HEK293 (cell line): Measurements from ENCODE around the gene MRFAP1.

Experiments
- CTCF ChIA-PET: fragments of 350-600 bp; formaldehyde crosslinking; extraction: SDS; loops from one replicate; lab custom pipeline; 2021; ENCODE audit warnings: antibody characterized with exemption; lab: Yijun Ruan, JAX
- POLR2A ChIA-PET: fragments of 300-600 bp; formaldehyde crosslinking; extraction: SDS; loops from one replicate; lab custom pipeline; 2020; ENCODE audit warnings: antibody characterized with exemption, inconsistent platforms; lab: Yijun Ruan, JAX
- H3K27ac ChIP-seq: fragments of 200-500 bp; sonication (Bioruptor generic); 2 replicates; pipeline ENCODE4 v1.5.1; 2014; ENCODE audit warnings: low read depth, low read length, control low read depth, inconsistent platforms; ENCODE audit errors: extremely low read depth
- H3K36me3 ChIP-seq, 2 experiments: fragments of 200-500 bp in 1 of 2; sonication (Bioruptor generic) in 1 of 2; 1 replicate in 1 of 2; 2 replicates in 1 of 2; pipeline ENCODE4 v1.5.1; 2014 to 2017; ENCODE audit warnings: inconsistent platforms in 2 of 2, low read length in 2 of 2; ENCODE audit not compliant: control insufficient read depth in 2 of 2, insufficient read depth in 1 of 2
- H3K4me1 ChIP-seq: fragments of 200-500 bp; sonication (Bioruptor generic); 2 replicates; pipeline ENCODE4 v1.5.1; 2014; ENCODE audit warnings: mild to moderate bottlenecking, low read length, inconsistent platforms; ENCODE audit not compliant: control insufficient read depth, insufficient read depth
- H3K4me3 ChIP-seq: 2 replicates; pipeline ENCODE4 v1.5.1; 2011; ENCODE audit warnings: low read depth, mild to moderate bottlenecking, control low read depth, low read length, moderate library complexity
- H3K9me3 ChIP-seq: fragments of 200-500 bp; sonication (Bioruptor generic); 2 replicates; pipeline ENCODE4 v1.5.1; 2014; ENCODE audit warnings: low read depth, low read length, inconsistent platforms; ENCODE audit not compliant: control insufficient read depth, insufficient read depth
- BCL11B ChIP-seq: fragments of 450-650 bp; formaldehyde crosslinking; IDR thresholded peaks from 2 replicates; pipeline ENCODE4 v1.5.1; 2016; ENCODE audit warnings: low read depth, missing biosample characterization, missing genetic modification characterization
- GFI1B ChIP-seq: fragments of 450-650 bp; formaldehyde crosslinking; IDR thresholded peaks from 2 replicates; pipeline ENCODE4 v1.5.1; 2016; ENCODE audit warnings: missing biosample characterization, missing genetic modification characterization
- GLI4 ChIP-seq: fragments of 450-650 bp; formaldehyde crosslinking; IDR thresholded peaks from 2 replicates; pipeline ENCODE4 v1.5.1; 2016; ENCODE audit warnings: missing biosample characterization, missing genetic modification characterization
- PRDM4 ChIP-seq: fragments of 450-650 bp; formaldehyde crosslinking; IDR thresholded peaks from 2 replicates; pipeline ENCODE4 v1.5.1; 2017; ENCODE audit warnings: missing biosample characterization, missing genetic modification characterization
- SP3 ChIP-seq: fragments of 450-650 bp; formaldehyde crosslinking; IDR thresholded peaks from 2 replicates; pipeline ENCODE4 v1.5.1; 2016; ENCODE audit warnings: missing biosample characterization, missing genetic modification characterization
- SP7 ChIP-seq: fragments of 450-650 bp; formaldehyde crosslinking; IDR thresholded peaks from 2 replicates; pipeline ENCODE4 v1.5.1; 2016; ENCODE audit warnings: missing biosample characterization, missing genetic modification characterization
- ZBTB1 ChIP-seq: fragments of 450-650 bp; formaldehyde crosslinking; IDR thresholded peaks from 2 replicates; pipeline ENCODE4 v1.5.1; 2016; ENCODE audit warnings: missing biosample characterization, missing genetic modification characterization
- ZBTB20 ChIP-seq: fragments of 450-650 bp; formaldehyde crosslinking; IDR thresholded peaks from 2 replicates; pipeline ENCODE4 v1.5.1; 2016; ENCODE audit warnings: missing biosample characterization, missing genetic modification characterization
- ZBTB7A ChIP-seq: fragments of 450-650 bp; formaldehyde crosslinking; IDR thresholded peaks from 2 replicates; pipeline ENCODE4 v1.5.1; 2016; ENCODE audit warnings: low read depth, missing biosample characterization, missing genetic modification characterization
- ZFP37 ChIP-seq: fragments of 450-650 bp; formaldehyde crosslinking; IDR thresholded peaks from 2 replicates; pipeline ENCODE4 v1.5.1; 2016; ENCODE audit warnings: missing biosample characterization, missing genetic modification characterization
- ZNF112 ChIP-seq: fragments of 450-650 bp; formaldehyde crosslinking; IDR thresholded peaks from 2 replicates; pipeline ENCODE4 v1.5.0; 2017; ENCODE audit warnings: missing biosample characterization, missing genetic modification characterization
- ZNF121 ChIP-seq: fragments of 450-650 bp; formaldehyde crosslinking; IDR thresholded peaks from 2 replicates; pipeline ENCODE4 v1.5.1; 2016; ENCODE audit warnings: missing biosample characterization, missing genetic modification characterization
- ZNF175 ChIP-seq: fragments of 450-650 bp; formaldehyde crosslinking; IDR thresholded peaks from 2 replicates; pipeline ENCODE4 v1.5.1; 2016; ENCODE audit warnings: missing biosample characterization, missing genetic modification characterization
- ZNF184 ChIP-seq: fragments of 450-650 bp; IDR thresholded peaks from 2 replicates; pipeline ENCODE4 v1.5.1; 2018; ENCODE audit warnings: missing biosample characterization, mild to moderate bottlenecking, missing genetic modification characterization
- ZNF19 ChIP-seq: fragments of 450-650 bp; formaldehyde crosslinking; IDR thresholded peaks from 2 replicates; pipeline ENCODE4; 2016; ENCODE audit warnings: missing biosample characterization, missing genetic modification characterization, low read depth
- ZNF274 ChIP-seq, 2 experiments: fragments of 200-500 bp in 1 of 2; fragments of 450-650 bp in 1 of 2; sonication (Bioruptor generic) in 1 of 2; formaldehyde crosslinking in 1 of 2; IDR thresholded peaks; 2 replicates each; pipeline versions ENCODE4 v1.5.1 to v1.6.1; 2014 to 2016; ENCODE audit warnings: borderline replicate concordance in 1 of 2, inconsistent platforms in 1 of 2, low read length in 1 of 2, missing biosample characterization in 1 of 2, missing genetic modification characterization in 1 of 2
- ZNF280C ChIP-seq: fragments of 450-650 bp; formaldehyde crosslinking; IDR thresholded peaks from 2 replicates; pipeline ENCODE4 v1.5.1; 2016; ENCODE audit warnings: missing biosample characterization, missing genetic modification characterization
- ZNF433 ChIP-seq: fragments of 450-650 bp; formaldehyde crosslinking; IDR thresholded peaks from 2 replicates; pipeline ENCODE4 v1.5.1; 2016; ENCODE audit warnings: missing biosample characterization, missing genetic modification characterization, low read depth
- ZNF544 ChIP-seq: fragments of 450-650 bp; formaldehyde crosslinking; IDR thresholded peaks from 2 replicates; pipeline ENCODE4 v1.5.0; 2017; ENCODE audit warnings: missing biosample characterization, missing genetic modification characterization
- ZNF560 ChIP-seq: fragments of 450-650 bp; formaldehyde crosslinking; IDR thresholded peaks from 2 replicates; pipeline ENCODE4 v1.5.1; 2017; ENCODE audit warnings: missing biosample characterization, missing genetic modification characterization, borderline replicate concordance
- TF ChIP-seq, protein P1 (sequence below): fragments of 450-650 bp; formaldehyde crosslinking; IDR thresholded peaks from 2 replicates; pipeline ENCODE4 v1.5.1; 2017; ENCODE audit warnings: missing biosample characterization, missing genetic modification characterization
- TF ChIP-seq, protein P2 (sequence below): IDR thresholded peaks from 2 replicates; pipeline ENCODE4 v1.6.1; 2011; ENCODE audit warnings: mild to moderate bottlenecking, low read depth, low read length, borderline replicate concordance
- TF ChIP-seq, protein P3 (sequence below): fragments of 450-650 bp; formaldehyde crosslinking; IDR thresholded peaks from 2 replicates; pipeline ENCODE4 v1.5.1; 2016; ENCODE audit warnings: missing biosample characterization, missing genetic modification characterization
- TF ChIP-seq, protein P4 (sequence below): fragments of 450-650 bp; IDR thresholded peaks from 2 replicates; pipeline ENCODE4 v1.5.1; 2018; ENCODE audit warnings: missing biosample characterization, missing genetic modification characterization
- TF ChIP-seq, protein P5 (sequence below): fragments of 450-650 bp; formaldehyde crosslinking; IDR thresholded peaks from 2 replicates; pipeline ENCODE4 v1.5.1; 2016; ENCODE audit warnings: missing biosample characterization, missing genetic modification characterization

Gene MRFAP1

DNA sequence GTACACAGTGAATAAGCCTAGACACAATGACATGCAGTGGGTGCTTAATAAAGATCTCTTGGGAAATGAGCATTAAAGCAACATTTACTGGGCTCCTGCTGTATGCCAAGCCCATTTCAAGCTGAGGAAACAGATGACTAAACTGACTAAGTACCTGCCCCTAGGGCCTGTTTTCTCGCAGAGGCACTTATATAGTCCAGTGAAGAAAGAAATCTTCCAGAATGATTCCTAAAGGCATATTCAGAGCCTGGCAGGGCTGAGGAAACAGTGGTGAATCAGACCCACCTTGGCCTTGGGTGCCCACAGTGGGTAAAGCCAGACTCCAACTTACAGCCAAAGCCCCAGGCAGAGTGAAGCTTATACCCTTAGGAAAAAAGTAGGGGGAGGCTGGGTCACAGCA is 31.2 kb downstream of the MRFAP1 start:
- H3K9me3 ChIP-seq = no peaks in the 10 kb centered on the region
- no peak overlapping the region for H3K27ac ChIP-seq
- no peak overlapping the region for H3K4me3 ChIP-seq
- no peaks in the 10 kb centered on the region for H3K4me1 ChIP-seq
- peaks cover 0 to 18% of the 10 kb centered on the region in 2 experiments; a peak in 2 of 3 replicates for H3K36me3 ChIP-seq
- CTCF ChIA-PET = no interaction called here
- POLR2A ChIA-PET = no interaction called here
- TF ChIP-seq ZNF19 (tag by site-specific recombination) = no peak
- no peak for TF ChIP-seq ZNF184 (tag by site-specific recombination)
- no peak for TF ChIP-seq BCL11B (tag by site-specific recombination)
- TF ChIP-seq ZNF280C (tag by site-specific recombination) = no peak
- TF ChIP-seq ZNF175 (tag by site-specific recombination) = no peak
- TF ChIP-seq ZNF274 (IDR thresholded peaks at IDR 0.05; ENCODE audit: low read length) = no peak
- TF ChIP-seq ZNF274 (tag by site-specific recombination; IDR thresholded peaks at IDR 0.05; ENCODE audit: borderline replicate concordance) = no peak
- no peak for TF ChIP-seq ZBTB7A
- TF ChIP-seq ZNF544 = no peak
- TF ChIP-seq, protein P1, sequence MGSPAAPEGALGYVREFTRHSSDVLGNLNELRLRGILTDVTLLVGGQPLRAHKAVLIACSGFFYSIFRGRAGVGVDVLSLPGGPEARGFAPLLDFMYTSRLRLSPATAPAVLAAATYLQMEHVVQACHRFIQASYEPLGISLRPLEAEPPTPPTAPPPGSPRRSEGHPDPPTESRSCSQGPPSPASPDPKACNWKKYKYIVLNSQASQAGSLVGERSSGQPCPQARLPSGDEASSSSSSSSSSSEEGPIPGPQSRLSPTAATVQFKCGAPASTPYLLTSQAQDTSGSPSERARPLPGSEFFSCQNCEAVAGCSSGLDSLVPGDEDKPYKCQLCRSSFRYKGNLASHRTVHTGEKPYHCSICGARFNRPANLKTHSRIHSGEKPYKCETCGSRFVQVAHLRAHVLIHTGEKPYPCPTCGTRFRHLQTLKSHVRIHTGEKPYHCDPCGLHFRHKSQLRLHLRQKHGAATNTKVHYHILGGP (tag by site-specific recombination) = no peak
- TF ChIP-seq GFI1B (tag by site-specific recombination) = no peak
- TF ChIP-seq, protein P2, sequence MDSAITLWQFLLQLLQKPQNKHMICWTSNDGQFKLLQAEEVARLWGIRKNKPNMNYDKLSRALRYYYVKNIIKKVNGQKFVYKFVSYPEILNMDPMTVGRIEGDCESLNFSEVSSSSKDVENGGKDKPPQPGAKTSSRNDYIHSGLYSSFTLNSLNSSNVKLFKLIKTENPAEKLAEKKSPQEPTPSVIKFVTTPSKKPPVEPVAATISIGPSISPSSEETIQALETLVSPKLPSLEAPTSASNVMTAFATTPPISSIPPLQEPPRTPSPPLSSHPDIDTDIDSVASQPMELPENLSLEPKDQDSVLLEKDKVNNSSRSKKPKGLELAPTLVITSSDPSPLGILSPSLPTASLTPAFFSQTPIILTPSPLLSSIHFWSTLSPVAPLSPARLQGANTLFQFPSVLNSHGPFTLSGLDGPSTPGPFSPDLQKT = no peak
- TF ChIP-seq SP3 (tag by site-specific recombination) = no peak
- no peak for TF ChIP-seq ZNF112 (tag by site-specific recombination)
- TF ChIP-seq ZFP37 (tag by site-specific recombination) = no peak
- TF ChIP-seq, protein P3, sequence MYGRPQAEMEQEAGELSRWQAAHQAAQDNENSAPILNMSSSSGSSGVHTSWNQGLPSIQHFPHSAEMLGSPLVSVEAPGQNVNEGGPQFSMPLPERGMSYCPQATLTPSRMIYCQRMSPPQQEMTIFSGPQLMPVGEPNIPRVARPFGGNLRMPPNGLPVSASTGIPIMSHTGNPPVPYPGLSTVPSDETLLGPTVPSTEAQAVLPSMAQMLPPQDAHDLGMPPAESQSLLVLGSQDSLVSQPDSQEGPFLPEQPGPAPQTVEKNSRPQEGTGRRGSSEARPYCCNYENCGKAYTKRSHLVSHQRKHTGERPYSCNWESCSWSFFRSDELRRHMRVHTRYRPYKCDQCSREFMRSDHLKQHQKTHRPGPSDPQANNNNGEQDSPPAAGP (tag by site-specific recombination) = no peak
- no peak for TF ChIP-seq ZBTB20 (tag by site-specific recombination)

DNA sequence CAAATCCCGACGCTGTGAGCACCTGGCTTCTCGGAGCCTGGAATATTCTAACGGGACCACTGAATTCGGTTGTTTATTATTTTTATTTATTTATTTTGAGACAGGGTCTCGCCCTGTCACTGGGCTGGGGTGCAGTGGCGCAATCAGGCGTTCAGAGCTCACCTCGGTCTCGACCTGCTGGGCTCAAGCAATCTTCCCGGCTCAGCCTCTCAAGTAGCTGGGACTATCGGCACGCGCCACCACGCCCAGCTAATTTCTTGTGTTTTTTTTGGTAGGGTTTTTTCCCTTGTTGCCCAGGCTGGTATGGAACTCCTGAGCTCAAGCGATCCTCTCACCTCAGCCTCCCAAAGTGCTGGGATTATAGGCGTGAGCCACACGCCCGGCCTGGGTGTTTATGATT is 31.6 kb downstream of the MRFAP1 start:
- POLR2A ChIA-PET = interaction anchor here (1.9 kb wide), 1 partner anchor 8 kb away, joined by 17 read pairs; no protein-coding TSS in a partner anchor
- Histone ChIP-seq H3K4me3 (no peak overlapping the region), H3K4me1 (no peaks in the 10 kb centered on the region), H3K9me3 (no peaks in the 10 kb centered on the region), H3K27ac (no peak overlapping the region), H3K36me3 (peaks cover 0 to 22% of the 10 kb centered on the region in 2 experiments; a peak in 2 of 3 replicates)
- CTCF ChIA-PET = interaction anchor here (1.9 kb wide), 1 partner anchor 8 kb away, joined by 7 read pairs; no protein-coding TSS in a partner anchor
- TF ChIP-seq, protein P4, sequence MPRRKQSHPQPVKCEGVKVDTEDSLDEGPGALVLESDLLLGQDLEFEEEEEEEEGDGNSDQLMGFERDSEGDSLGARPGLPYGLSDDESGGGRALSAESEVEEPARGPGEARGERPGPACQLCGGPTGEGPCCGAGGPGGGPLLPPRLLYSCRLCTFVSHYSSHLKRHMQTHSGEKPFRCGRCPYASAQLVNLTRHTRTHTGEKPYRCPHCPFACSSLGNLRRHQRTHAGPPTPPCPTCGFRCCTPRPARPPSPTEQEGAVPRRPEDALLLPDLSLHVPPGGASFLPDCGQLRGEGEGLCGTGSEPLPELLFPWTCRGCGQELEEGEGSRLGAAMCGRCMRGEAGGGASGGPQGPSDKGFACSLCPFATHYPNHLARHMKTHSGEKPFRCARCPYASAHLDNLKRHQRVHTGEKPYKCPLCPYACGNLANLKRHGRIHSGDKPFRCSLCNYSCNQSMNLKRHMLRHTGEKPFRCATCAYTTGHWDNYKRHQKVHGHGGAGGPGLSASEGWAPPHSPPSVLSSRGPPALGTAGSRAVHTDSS (tag by site-specific recombination) = no peak
- TF ChIP-seq ZNF560 (tag by site-specific recombination) (no peak), PRDM4 (tag by site-specific recombination) (no peak), ZNF433 (tag by site-specific recombination) (no peak), ZNF121 (tag by site-specific recombination) (no peak), ZBTB1 (tag by site-specific recombination) (no peak), SP7 (no peak), GLI4 (no peak)
- TF ChIP-seq, protein P5, sequence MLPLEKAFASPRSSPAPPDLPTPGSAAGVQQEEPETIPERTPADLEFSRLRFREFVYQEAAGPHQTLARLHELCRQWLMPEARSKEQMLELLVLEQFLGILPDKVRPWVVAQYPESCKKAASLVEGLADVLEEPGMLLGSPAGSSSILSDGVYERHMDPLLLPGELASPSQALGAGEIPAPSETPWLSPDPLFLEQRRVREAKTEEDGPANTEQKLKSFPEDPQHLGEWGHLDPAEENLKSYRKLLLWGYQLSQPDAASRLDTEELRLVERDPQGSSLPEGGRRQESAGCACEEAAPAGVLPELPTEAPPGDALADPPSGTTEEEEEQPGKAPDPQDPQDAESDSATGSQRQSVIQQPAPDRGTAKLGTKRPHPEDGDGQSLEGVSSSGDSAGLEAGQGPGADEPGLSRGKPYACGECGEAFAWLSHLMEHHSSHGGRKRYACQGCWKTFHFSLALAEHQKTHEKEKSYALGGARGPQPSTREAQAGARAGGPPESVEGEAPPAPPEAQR (tag by site-specific recombination) = no peak
